HG03039 (cell line): ENCODE results near the gene LRRK1.

Experiments used
- ATAC-seq: cut with Tn5 transposase; IDR thresholded peaks from one replicate; pipeline ENCODE4 v1.9.1; 2021; ENCODE audit warnings: mild to moderate bottlenecking, moderate library complexity; ENCODE audit not compliant: unreplicated experiment

LRRK1 gene

DNA sequence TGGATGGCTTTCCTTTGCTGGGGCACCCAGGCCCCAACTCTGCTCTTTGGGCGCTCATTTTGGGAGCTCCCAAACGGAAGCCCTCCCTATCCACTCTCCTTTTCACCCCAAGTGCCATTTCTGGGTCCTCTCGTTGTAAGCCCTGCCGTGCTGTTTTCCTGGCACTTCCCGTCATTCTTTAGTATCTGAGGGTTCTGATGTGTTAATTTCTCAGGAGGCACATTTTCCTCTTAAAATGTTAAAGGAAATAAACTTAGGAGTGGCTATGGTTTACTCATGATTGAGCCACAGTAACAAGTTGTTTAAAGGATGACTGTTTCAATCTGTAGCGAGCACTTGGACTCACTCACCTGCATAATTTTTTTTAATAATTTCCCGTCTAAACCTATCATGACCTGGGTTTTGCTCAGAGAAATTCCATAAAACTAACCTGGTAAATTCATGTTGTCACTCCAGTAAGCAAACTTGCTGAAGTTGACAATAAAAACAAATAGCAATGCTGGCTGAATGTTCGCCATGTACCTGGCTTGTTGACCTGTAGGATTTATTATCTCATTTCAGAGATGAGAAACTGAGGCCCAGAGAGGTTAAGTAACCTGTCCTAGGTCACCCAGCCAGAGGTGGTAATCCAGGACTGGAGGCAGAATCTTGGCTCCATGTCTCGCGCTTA, 29.0 kb upstream of the LRRK1 start:
- ATAC-seq: no peak

DNA sequence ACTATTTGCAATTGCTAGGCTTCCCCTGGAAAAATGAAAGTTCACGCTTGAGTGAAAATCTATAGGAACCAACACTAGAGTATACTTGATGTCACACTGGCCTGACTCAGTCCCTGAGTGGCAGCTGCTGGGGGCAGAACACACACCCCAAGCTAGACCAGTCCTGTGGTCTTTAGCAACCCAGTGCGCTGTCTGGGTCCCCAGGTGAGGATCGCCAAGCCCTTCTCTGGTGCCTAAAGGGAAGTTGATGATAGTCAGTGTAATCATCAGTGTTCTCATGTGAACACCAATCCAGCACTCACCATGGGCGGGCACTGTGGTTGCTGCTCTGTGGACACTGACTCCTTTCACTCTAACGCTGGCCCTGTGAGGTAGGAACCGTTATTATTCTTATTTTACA, 28.3 kb upstream of the LRRK1 start:
- ATAC-seq: no peak

DNA sequence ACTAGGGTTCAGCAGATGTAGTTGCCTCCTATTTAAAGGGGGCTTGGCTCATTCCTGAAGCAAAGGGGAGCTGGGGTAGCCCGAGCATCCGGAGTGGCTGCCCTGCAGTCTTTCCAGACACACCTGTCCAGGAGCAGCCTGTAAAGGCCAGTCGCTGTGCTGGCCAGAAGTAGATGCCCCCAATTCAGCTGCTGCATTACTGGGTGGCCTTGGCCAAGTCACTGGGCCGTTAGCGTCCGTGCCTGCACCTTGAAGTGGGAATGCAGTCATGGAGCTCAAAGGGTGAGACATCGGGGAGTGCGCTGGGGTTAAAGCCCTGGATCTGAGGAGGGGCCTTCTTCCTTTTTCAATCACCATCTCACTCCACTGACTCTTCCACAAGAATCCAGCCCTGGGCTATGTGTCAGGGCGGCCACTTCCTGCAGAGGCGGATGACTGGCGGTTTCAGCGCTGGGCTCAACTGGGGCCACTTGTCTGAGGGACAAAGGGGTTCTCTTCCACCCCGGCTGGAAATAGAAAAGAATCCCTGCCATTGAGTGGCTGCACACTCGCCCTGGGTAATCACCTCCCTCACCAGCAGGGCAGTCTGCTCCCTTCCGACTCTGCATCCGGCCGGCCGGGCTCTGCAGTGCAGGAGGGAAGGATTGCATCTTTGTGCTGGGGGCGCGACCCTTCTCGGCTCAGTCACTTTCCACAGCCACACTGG, 27.7 kb upstream of the LRRK1 start:
- ATAC-seq: no peak

DNA sequence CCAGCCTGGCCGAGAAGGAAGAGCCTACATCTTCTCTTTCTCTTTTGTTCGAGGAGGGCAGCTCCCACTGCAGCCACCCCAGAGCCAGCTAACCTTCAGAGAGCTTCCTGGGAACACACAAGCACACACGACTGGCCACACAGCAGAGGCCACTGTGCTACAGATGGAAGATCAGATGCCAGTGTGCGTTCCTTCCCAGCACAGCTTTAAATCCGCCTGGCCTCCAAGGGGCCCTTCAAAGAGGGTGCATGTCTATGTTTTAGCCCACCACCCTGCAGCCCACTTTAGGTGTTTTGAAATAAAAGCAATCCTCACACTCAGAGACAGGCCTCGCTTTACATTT, 27.2 kb upstream of the LRRK1 start:
- no peak for ATAC-seq

DNA sequence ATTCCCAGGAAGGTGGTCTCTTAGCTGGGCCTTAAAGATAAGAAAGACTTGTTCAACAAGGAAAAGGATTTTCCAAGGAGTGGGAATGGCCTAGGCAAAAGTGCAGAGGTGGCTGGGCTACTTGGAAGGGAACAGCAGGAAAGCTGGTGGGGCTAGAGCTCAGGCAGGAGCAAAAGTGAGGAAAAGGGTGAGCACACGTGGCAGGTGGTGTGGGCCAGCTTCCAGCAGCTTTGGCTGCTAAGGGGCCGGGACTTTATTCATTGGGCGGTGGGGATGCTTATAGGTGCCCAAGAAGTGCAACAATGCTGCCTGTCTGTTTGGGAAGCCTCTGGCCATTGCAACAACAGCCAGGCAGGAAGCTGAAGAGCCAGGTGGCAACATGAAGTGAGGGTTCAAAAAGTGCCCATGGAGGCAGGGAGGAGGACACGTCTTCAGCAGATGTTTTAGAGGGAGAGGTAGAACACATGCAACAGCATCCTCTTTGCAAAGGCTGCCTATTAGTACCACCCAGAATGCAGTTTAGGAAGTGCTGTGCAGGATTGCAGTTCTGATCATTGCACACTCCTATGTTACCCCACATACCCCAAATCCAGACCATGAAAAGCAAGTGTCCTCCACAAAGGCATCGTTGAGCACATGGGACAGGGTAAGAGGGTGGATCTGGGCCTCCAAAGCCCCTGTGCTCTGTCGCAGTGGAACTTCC, 25.7 kb upstream of the LRRK1 start:
- ATAC-seq: no peak

DNA sequence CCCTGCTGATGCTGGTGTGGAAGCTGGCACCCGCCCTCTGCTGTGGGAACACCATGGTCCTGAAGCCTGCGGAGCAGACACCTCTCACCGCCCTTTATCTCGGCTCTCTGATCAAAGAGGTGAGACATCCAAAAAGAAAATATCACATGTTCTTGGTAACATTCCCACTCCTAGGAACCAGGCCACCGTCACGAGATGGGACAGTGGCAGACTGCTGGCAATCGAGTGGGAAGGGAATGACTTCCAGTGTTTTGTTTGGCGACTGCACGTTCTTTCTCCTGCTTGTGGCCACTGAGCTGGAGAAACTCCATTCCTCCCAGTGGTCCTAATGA, 25.2 kb upstream of the LRRK1 start:
- ATAC-seq: no peak

DNA sequence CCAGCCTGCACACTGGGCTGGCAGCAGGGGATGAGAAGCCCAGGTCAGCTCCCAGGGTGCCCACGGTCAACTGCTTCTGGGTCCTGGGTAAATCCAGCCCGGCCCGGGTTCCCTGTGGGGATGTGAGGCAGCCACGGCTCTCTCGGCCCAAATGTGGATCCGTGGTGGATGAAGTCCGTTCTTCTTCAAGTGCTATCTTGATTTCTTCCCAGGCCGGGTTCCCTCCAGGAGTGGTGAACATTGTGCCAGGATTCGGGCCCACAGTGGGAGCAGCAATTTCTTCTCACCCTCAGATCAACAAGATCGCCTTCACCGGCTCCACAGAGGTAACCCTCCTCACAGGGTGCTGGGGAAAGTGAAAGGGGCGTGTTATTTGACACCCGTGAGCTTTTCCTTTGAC, 23.4 kb upstream of the LRRK1 start:
- ATAC-seq: no peak

DNA sequence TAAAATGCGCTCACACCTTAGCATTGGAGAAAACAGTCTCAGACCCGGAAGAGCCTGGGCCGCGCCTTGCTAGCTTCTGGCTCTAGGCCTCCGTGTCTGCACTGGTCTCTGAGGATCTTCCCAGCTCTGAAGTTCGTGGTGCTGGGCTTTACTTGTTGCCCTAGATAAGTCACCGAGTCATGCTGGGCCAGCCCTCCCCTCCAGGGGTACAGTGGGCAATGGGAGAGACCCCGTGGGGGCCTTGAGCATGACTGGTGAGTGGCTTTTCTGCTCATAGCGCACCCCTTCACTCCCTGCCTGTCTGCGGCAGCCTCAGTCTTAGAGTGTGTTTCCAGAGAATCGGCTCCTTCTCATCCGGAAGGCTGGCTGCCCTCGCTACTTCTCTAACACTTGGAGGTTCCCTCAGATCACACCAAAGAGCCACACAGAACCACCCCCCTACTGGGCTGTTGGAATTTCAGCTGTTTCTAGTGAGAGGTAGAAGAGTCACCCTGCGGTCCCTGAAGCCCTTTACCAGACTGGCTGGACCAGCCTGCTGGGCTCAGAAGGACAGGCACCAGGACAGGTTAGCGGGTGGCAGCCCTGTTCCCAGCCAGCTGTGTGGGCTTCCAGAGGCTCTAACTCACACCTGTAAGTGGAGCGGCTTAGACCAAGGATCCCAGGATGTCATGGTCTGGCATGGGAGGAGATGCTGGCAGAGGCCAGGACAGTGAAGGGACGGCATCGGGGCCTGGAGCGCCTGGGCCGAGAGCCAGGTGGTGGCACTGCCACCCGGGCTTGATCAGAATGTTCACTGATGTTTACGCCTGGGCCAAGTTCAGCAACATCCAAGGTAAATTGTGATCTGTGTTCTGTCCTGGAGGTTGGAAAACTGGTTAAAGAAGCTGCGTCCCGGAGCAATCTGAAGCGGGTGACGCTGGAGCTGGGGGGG, 21.7 kb upstream of the LRRK1 start:
- no peak for ATAC-seq

DNA sequence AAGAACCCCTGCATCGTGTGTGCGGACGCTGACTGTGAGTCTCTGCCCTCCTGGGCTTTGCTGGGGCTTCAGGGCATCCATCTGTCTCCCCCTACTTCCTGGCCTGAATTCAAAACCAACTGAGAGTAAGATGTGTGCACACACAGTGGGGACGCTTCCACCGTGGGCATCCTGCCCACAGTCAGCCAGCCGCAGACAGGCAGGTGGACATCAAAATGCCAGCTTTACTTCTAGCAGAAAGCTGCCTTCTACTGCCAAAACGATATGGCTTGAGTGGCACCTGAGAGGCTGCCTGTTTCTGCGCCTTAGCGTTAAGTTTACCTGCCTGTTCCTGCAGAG, 21.0 kb upstream of the LRRK1 start:
- ATAC-seq: no peak

DNA sequence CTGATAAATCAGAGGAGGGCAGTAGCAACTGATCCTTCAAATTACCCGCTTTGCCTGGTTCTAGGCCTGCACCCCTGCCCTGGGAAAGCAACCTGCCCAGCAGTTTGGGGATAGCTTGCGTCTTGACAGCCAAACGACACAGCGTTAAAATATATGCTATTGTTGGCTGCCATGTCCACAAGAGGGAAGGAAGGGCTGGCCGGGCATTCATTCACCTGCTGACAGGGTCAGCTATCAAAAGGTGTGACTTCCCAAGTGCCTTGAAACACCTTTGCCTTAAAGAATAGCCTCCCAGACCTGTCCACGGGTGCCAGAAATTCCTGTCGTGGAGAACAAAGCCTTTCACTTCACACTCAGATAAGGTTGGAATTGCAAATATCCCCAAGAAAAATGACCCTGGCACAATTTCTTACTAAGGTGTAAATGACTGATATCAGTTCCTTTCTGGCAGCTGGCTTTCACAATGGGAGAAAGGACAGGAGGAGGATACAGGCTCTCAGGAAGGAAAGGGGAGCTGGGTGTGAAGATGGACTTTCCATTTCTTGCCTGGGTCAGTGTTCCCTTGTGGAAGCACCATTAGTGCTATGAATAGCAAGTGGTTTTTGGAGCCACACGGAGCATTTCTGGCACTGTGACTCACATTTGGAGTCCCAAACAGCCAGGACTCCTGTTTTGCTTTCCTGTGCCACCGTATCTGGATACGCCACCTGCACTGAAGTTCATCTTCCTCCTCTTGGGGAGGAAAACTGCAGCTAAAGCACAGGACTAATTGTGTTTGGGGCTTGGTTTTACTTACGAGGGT, 20.3 kb upstream of the LRRK1 start:
- no peak for ATAC-seq

DNA sequence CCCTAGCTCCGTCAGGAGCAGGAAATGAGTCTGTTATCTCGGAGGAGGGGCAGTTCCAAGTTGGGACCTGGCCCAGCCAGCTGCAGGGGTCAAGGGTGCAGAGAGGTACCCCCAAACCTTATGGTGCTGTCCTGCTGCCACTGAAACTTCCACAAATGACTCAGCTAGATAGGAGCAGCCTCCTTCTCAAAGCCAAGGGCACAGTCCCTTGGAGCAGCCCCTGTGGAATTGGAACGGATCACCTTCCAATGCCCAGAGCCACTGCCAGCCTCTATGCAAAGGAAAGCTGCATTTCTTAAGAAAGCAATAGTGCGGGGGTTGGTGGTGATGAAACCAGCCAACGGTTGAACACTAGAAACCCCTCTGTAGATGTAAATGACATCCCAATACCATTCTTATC, 19.6 kb upstream of the LRRK1 start:
- no peak for ATAC-seq

DNA sequence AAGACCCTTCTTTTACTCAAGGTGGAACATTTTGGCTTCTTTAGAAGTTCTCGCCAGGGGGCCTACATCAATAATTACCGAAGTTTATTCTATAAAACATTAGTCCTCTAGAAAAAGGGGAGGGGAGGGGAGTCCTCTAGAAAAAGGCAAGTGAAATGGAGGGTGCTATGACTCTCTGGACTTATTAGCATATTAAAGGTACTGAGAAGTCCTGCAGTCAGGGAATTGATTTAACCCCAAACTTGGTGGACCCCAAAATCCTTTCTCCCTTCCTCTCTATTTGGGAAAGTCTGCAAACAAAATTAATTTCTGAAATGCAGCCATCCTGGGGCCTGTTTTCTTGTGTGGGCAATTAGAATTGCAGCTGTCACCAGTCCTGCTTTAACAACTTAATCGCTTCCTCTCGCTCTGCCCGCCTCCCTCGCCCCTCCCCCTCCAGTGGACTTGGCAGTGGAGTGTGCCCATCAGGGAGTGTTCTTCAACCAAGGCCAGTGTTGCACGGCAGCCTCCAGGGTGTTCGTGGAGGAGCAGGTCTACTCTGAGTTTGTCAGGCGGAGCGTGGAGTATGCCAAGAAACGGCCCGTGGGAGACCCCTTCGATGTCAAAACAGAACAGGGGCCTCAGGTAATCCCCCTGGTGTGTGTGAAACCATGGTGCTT, 18.9 kb upstream of the LRRK1 start:
- ATAC-seq: no peak

DNA sequence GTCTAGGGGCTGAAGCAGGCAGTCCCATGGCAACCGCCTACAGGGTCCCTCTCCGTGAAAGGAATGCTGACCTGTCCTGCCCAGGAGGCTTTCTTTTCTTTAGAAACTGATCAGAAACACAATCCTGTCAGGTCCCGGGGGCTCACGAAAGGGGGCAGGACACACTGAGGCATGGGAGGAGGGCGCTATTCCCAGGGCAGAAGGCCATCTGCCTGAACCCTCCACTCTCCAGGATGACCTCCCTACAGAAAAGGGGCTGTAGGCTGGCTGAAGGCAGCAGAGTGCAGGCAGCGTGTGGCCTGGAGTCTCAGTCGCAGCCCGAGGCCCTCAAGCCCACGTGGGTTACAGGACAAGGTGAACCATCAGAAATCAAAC, 18.4 kb upstream of the LRRK1 start:
- no peak for ATAC-seq

DNA sequence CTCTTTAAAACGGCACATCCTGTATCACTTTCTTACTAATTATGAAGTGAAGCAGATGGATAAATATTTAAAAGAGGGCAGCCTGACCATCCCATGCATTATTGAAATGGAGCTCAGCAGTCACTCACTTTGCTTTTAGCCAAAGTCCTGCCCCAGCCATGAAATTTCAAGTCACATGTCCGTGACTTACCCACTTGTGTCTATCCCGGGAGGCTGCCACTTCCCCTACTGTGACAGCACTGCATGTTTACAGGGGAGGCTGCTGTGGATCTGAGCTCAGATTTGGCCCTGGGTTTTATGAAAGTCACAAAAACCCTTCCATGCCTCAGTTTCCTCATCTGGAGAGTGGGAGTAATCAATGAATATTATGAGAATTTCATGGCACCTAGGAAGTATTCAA, 17.9 kb upstream of the LRRK1 start:
- no peak for ATAC-seq

DNA sequence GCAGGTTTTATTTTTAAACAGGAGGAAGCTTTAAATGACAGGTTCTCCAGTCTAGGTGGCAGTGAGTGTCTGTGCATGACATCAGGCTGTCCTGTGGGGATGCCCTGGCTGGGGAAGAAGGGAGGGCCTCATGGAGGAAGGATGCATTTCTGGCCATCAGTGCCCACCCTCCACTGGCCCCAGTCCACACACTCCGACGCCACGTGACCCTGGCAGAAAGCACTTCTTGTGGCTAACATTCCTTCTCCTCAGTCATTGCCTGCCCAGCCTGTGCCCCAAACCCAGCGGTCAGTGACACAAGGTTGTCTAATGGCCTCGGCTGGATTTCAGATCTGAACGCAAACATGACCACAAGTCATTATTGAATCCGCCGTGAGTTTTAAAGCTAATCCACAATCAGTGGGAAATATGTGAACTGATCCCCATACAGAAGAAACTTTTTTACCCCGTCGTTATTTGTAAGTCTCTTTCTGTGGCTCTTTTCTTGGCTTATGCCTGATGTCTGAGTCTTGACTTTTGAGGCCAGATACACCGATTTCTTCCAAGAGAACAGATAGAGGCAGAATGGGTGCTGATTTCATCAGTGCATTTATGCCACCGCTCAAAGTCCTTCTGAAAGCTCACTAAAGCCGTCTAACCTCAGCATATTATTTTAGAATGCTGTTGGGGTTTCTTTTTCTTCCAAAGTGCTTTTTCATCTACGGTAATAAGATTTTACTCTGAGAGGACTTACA, 17.3 kb upstream of the LRRK1 start:
- ATAC-seq: no peak

DNA sequence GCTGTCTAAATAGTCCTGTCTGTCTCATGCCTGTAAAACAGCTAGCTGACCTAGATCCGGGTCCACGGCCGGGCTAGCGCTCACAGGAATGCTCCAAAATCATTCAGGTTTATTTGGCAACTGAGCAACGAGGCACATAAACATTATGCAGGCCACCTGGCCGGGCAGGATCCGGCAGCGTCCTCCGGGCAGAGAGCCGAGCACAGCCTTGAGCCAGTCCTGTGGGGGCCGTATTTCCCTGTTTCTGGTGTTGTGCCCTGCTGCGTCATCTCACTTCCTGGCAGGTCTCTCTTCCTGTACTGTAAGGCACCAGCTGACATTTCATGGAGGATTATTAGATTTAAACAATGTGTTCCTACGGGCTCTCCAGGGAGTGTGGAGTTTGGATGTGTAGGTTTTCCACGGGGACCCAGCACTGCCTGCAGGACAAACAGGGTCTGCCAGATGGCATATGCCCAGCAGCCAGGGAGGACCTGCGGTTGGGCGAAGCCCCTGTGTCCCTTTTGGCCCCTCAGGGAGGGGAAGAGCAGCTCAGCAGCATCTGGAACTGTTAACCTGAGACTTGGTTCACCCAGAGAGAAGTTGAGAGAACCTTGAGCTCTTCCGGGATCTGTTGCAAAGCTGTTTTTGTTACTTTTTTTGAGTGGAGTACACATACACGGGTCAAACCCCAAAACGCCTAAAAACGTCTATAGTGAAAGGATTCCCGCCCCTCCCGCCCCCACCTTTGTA, 16.6 kb upstream of the LRRK1 start:
- ATAC-seq: no peak

DNA sequence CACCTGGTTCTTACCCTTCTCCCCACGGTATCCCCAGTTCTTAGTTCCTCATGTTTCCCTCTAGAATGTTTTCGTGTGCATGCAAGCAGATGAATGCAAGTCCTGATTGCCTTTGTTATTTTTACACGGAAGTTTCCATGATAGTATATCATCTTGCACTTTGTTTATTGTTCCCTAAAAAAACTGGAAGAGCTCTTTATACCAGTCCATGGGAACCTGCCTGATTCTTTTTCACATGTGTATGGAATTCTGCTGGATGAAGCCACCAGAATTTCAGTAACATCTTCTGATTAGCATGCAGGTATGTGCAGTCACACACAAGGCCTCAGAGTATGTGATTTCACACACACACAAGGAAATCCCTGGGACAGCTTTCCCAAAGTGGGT, 16.0 kb upstream of the LRRK1 start:
- no peak for ATAC-seq

DNA sequence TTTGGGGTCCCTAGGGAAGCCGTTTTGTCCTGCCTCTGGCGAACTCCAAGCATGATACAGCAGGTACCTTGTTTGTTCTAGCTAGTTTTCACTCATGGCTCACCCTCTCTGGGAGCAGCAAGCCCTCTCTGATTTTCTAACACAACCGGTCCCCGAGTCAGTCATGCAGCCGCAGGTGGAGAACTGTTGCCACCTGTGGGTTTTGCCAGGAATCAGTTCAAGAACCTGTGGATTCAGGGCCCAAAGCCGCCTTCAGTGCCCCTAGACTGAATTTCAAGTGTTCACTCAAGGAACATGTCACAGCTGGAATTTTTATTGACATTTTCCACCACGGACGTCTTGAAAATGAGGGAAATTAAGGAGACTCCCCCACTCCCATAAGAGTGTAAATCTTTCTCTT, 13.3 kb upstream of the LRRK1 start:
- no peak for ATAC-seq

DNA sequence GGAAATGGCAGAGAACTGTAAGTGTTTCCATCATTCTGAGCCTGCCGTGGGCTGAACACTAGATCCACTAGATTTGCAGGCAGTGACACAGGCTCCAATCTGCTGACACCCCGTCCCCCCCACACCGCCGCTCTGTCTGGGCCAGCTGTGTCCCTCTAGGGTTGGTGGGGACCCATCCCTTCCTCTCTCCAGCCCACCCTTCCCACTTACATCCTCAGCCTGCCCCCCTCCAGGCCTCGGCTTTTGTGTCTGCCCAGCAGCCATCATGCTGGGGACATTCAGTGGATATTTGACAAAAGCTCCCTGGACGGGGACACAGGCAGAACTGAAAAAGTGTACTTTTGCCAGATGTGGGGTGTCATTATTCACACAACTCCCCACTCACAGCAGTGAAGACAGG, 10.7 kb upstream of the LRRK1 start:
- no peak for ATAC-seq
